Fibroblast of lung (primary cell): ENCODE results near the gene PSRC1. TPM values are rescaled to one million over a fixed set of nuclear protein-coding genes. Genes with fewer than 3 reads are reported as not detected.

Experiments used
- DNase-seq, 2 donors: peaks; one replicate each; pipeline versions ENCODE4 v3.0.0 to v3.0.0-alpha.2; 2010; ENCODE audit warnings: low read depth in 2 of 2
- H2AFZ ChIP-seq: 2 replicates; pipeline ENCODE4 v1.5.1; 2012; ENCODE audit warnings: low read length, control low read depth, inconsistent platforms
- H3K27ac ChIP-seq: 2 replicates; pipeline ENCODE4 v1.5.1; 2011; ENCODE audit warnings: low read length, control low read depth; ENCODE audit not compliant: insufficient read depth
- H3K27me3 ChIP-seq: 2 replicates; pipeline ENCODE4 v1.5.1; 2011; ENCODE audit warnings: mild to moderate bottlenecking, low read length; ENCODE audit not compliant: control insufficient read depth, insufficient read depth
- H3K36me3 ChIP-seq: 2 replicates; pipeline ENCODE4 v1.5.1; 2011; ENCODE audit warnings: low read length; ENCODE audit not compliant: control insufficient read depth, insufficient read depth
- H3K4me1 ChIP-seq: 2 replicates; pipeline ENCODE4 v1.5.1; 2011; ENCODE audit warnings: low read length; ENCODE audit not compliant: control insufficient read depth, insufficient read depth; ENCODE audit errors: extremely low read depth
- H3K4me2 ChIP-seq: 2 replicates; pipeline ENCODE4 v1.5.1; 2011; ENCODE audit warnings: low read length, control low read depth; ENCODE audit not compliant: insufficient read depth; ENCODE audit errors: extremely low read depth
- H3K4me3 ChIP-seq, 4 experiments: fragments of 200-600 bp in 1 of 4; sonication (generic) in 1 of 4; replicated peaks in 1 of 4; 2 replicates each; pipeline ENCODE4 v1.5.1; 2011 to 2016; ENCODE audit warnings: low read length in 4 of 4, low read depth in 3 of 4, mild to moderate bottlenecking in 3 of 4, control low read depth in 2 of 4, inconsistent platforms in 1 of 4, mixed read lengths in 1 of 4; ENCODE audit not compliant: insufficient read depth in 1 of 4; ENCODE audit errors: control extremely low read depth in 1 of 4
- H3K79me2 ChIP-seq: 2 replicates; pipeline ENCODE4 v1.5.1; 2012; ENCODE audit warnings: mild to moderate bottlenecking, low read length, inconsistent platforms; ENCODE audit not compliant: control insufficient read depth, insufficient read depth
- H3K9ac ChIP-seq: 2 replicates; pipeline ENCODE4 v1.5.1; 2011; ENCODE audit warnings: mild to moderate bottlenecking, low read length, control low read depth; ENCODE audit not compliant: insufficient read depth
- H3K9me3 ChIP-seq: 2 replicates; pipeline ENCODE4 v1.5.1; 2012; ENCODE audit warnings: low read depth, low read length; ENCODE audit not compliant: control insufficient read depth, insufficient read depth
- H4K20me1 ChIP-seq: 2 replicates; pipeline ENCODE4 v1.5.1; 2011; ENCODE audit warnings: low read length; ENCODE audit not compliant: control insufficient read depth, insufficient read depth; ENCODE audit errors: extremely low read depth
- CTCF ChIP-seq, 2 donors: IDR thresholded peaks in 1 of 2; conservative IDR thresholded peaks in 1 of 2; 1 replicate in 1 of 2; 2 replicates in 1 of 2; pipeline ENCODE4 v1.5.1; 2011 to 2012; ENCODE audit warnings: low read length in 2 of 2, control low read depth in 1 of 2, inconsistent platforms in 1 of 2, low read depth in 1 of 2, mild to moderate bottlenecking in 1 of 2
- EZH2 ChIP-seq: IDR thresholded peaks from 2 replicates; pipeline ENCODE4 v1.5.1; 2012; ENCODE audit warnings: low read length, control low read depth, mild to moderate bottlenecking; ENCODE audit errors: missing control alignments
- polyA plus RNA-seq, 2 donors: library from polyadenylated mRNA; depleted of rRNA in 1 of 2; stranded (reverse) in 1 of 2; unstranded in 1 of 2; fragments of >200 nt; gene quantifications; 2 replicates each; pipeline ENCODE4 v1.2.1, GENCODE V29; 2011 to 2012; ENCODE audit warnings: missing spikeins in 1 of 2
- total RNA-seq: library from RNA; depleted of rRNA; stranded (reverse); fragments of >200 nt; gene quantifications from 2 replicates; pipeline ENCODE4 v1.2.1, GENCODE V29; 2014

Gene PSRC1
- total and polyA plus RNA-seq, 2 donors (not counting 1 experiment from before 2014, with no cell fraction given): 8.3 to 9.9 TPM

DNA sequence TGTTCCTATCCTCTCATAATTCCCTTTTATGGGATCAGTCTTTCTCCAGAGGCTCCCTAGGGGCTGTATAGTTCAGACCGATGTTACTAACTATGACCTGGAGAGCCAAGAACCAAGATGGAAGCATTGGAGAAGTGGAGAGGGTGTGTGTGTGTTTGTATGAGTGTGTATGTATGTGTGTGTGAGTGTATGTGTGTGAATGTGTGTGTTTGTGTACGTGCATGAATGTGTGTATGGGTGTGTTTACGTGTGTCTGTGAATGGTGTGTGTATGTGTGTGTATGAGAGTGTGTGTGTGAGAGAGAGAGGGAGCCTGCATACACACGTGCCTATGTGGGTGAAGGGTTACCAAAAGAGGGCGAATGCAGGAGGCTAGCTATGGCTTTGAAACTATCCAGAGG, 18.9 kb upstream of the PSRC1 start:
- no peak overlapping the region for H3K9ac ChIP-seq
- no peaks in the 10 kb centered on the region for H3K79me2 ChIP-seq

DNA sequence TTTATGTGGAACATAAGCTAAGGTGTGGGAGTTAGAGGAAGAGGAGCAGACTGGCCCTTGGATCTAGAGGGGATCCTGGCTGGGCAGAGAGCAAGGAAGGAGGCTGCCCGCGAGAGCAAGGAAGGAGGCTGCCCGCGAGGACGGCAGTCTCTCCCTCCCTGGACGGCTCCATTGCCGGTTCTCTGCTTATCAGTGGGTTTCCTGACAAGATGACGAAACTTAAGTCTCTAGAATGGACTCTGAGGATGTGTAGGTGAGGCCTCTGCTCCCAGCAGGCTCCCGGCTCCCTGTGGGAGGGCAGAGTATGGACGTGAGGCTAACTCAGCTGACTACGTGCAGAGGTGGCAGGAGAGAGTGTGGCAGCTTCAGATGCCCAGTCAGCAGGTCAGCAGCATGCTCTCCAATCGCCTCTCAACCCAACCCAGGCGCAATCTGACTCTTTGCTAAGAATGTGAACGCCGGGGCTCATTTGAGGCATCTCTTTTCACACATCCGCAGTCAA, 17.8 kb upstream of the PSRC1 start:
- Histone ChIP-seq H3K36me3 (no peaks in the 10 kb centered on the region), H2AFZ (no peak overlapping the region), H3K27me3 (no peaks in the 10 kb centered on the region), H3K4me1 (peaks cover 22% of the 10 kb centered on the region), H3K27ac (no peak overlapping the region), H3K9ac (no peak overlapping the region), H4K20me1 (no peaks in the 10 kb centered on the region), H3K4me3 (no peak overlapping the region), H3K4me2 (no peak overlapping the region), H3K9me3 (no peaks in the 10 kb centered on the region), H3K79me2 (no peaks in the 10 kb centered on the region)
- TF ChIP-seq CTCF (conservative IDR thresholded peaks at IDR 0.05 in 1 of 2, IDR thresholded peaks at IDR 0.05 in 1 of 2; ENCODE audit: low read depth in 1 of 2, low read length in 2 of 2) (no peak), EZH2 (no peak)
- DNase-seq: no peak

More for the DNA sequence above, 18.9 kb upstream of the PSRC1 start:
- TF ChIP-seq EZH2 (no peak), CTCF (conservative IDR thresholded peaks at IDR 0.05 in 1 of 2, IDR thresholded peaks at IDR 0.05 in 1 of 2; ENCODE audit: low read depth in 1 of 2, low read length in 2 of 2) (no peak)
- Histone ChIP-seq H3K4me3 (no peak overlapping the region), H4K20me1 (no peaks in the 10 kb centered on the region), H2AFZ (no peak overlapping the region), H3K27me3 (no peaks in the 10 kb centered on the region), H3K4me2 (no peak overlapping the region), H3K9me3 (no peaks in the 10 kb centered on the region), H3K4me1 (peaks cover 22% of the 10 kb centered on the region), H3K36me3 (no peaks in the 10 kb centered on the region), H3K27ac (no peak overlapping the region)
- no peak for DNase-seq

- H3K4me1 ChIP-seq: peaks cover 22% of the 10 kb centered on the region
- peak overlapping the region; percentile 65 for H3K4me2 ChIP-seq
- no peaks in the 10 kb centered on the region for H3K36me3 ChIP-seq
- DNase-seq: peak; percentile 72 to 84
- peak overlapping the region; percentile 45 for H3K9ac ChIP-seq
- H3K27me3 ChIP-seq: no peaks in the 10 kb centered on the region
- no peaks in the 10 kb centered on the region for H3K79me2 ChIP-seq
- H3K27ac ChIP-seq: peak overlapping the region; percentile 80
- no peak overlapping the region for H3K4me3 ChIP-seq
- peak overlapping the region; percentile 88 for H2AFZ ChIP-seq
- no peaks in the 10 kb centered on the region for H4K20me1 ChIP-seq
- no peak for TF ChIP-seq EZH2
- no peak for TF ChIP-seq CTCF (conservative IDR thresholded peaks at IDR 0.05 in 1 of 2, IDR thresholded peaks at IDR 0.05 in 1 of 2; ENCODE audit: low read depth in 1 of 2, low read length in 2 of 2)
- H3K9me3 ChIP-seq: no peaks in the 10 kb centered on the region
These were observed 16.8 kb upstream of the PSRC1 start for GRCh38 chr1:109299558-109300343.
